ENCODE measurements around the gene FRRS1L. TPM values are rescaled to one million over a fixed set of nuclear protein-coding genes. Genes with fewer than 3 reads are reported as not detected.

The FRRS1L gene
- total RNA-seq, 1 donor, result under 0.01 TPM

Small RNA genes within 50 kb of the gene (small RNA-seq; reads per million reads assigned to genes)
- not detected for gene RNU6-984P

Other genes starting within 250 kb of the FRRS1L start
- 17.2 TPM for gene ELP1, start 233.1 kb downstream of the FRRS1L start, total RNA-seq
- gene ABITRAM, start 232.8 kb downstream of the FRRS1L start, total RNA-seq, result 4.8 TPM
- gene CTNNAL1, start 153.8 kb downstream of the FRRS1L start, total RNA-seq, result 1.6 TPM
- gene TMEM245, start 47.3 kb downstream of the FRRS1L start, total RNA-seq, result 25.3 TPM
- gene EPB41L4B, start 153.8 kb upstream of the FRRS1L start, total RNA-seq, result not detected

All from hematopoietic multipotent progenitor cell (in vitro differentiated cells).